CD8-positive, alpha-beta memory T cell (primary cell): Measurements from ENCODE around the gene TFCP2. TPM values are rescaled to one million over a fixed set of nuclear protein-coding genes. Genes with fewer than 3 reads are reported as not detected.

ENCODE experiments used
- CTCF ChIA-PET: fragments of 350-600 bp; sonication (Branson Sonifier 250); formaldehyde crosslinking; loops from one replicate; lab custom pipeline; 2021; ENCODE audit warnings: antibody characterized with exemption; lab: Charles Lee
- POLR2A ChIA-PET: fragments of 350-600 bp; sonication (Branson Sonifier 250); formaldehyde crosslinking; loops from one replicate; lab custom pipeline; 2021; ENCODE audit warnings: antibody characterized with exemption; lab: Charles Lee
- DNase-seq, 5 donors: peaks; one replicate each; pipeline versions ENCODE4 v3.0.0 to v3.0.0-alpha.2; 2020 to 2022; ENCODE audit warnings: mixed read lengths in 1 of 5
- H3K27ac ChIP-seq: one replicate; pipeline ENCODE4 v1.7.0; 2013; ENCODE audit warnings: low read depth, mild to moderate bottlenecking, low read length, moderate library complexity
- H3K27me3 ChIP-seq: 2 replicates; pipeline ENCODE4 v1.7.0; 2013; ENCODE audit warnings: low read length, mild to moderate bottlenecking; ENCODE audit not compliant: insufficient read depth, poor library complexity, severe bottlenecking
- H3K36me3 ChIP-seq: 2 replicates; pipeline ENCODE4 v1.7.0; 2013; ENCODE audit warnings: mild to moderate bottlenecking, low read length, moderate library complexity; ENCODE audit not compliant: insufficient read depth
- H3K4me1 ChIP-seq: 2 replicates; pipeline ENCODE4 v1.7.0; 2013; ENCODE audit warnings: mild to moderate bottlenecking, low read length, moderate library complexity; ENCODE audit not compliant: insufficient read depth
- H3K4me3 ChIP-seq: 2 replicates; pipeline ENCODE4 v1.7.0; 2013; ENCODE audit warnings: mild to moderate bottlenecking, low read length
- H3K9me3 ChIP-seq: 2 replicates; pipeline ENCODE4 v1.7.0; 2013; ENCODE audit warnings: mild to moderate bottlenecking, low read length
- H3K27ac Mint-ChIP-seq, 8 donors: one replicate each; pipeline ENCODE4 v1.8.0; 2020 to 2021; ENCODE audit warnings: mixed read lengths in 8 of 8, mild to moderate bottlenecking in 6 of 8, inconsistent platforms in 3 of 8, moderate library complexity in 3 of 8
- H3K27me3 Mint-ChIP-seq, 2 donors: one replicate each; pipeline ENCODE4 v1.8.0; 2020 to 2021; ENCODE audit warnings: mixed read lengths in 2 of 2, mild to moderate bottlenecking in 1 of 2, moderate library complexity in 1 of 2
- H3K36me3 Mint-ChIP-seq, 3 donors: one replicate each; pipeline ENCODE4 v1.8.0; 2020 to 2021; ENCODE audit warnings: mixed read lengths in 3 of 3, inconsistent platforms in 1 of 3, mild to moderate bottlenecking in 1 of 3
- H3K4me1 Mint-ChIP-seq, 3 donors: one replicate each; pipeline ENCODE4 v1.8.0; 2020 to 2021; ENCODE audit warnings: mixed read lengths in 3 of 3, inconsistent platforms in 1 of 3, mild to moderate bottlenecking in 1 of 3
- H3K4me3 Mint-ChIP-seq, 7 donors: one replicate each; pipeline ENCODE4 v1.8.0; 2020 to 2021; ENCODE audit warnings: mixed read lengths in 7 of 7, mild to moderate bottlenecking in 6 of 7, moderate library complexity in 4 of 7, inconsistent platforms in 2 of 7
- H3K9me3 Mint-ChIP-seq, 5 donors: one replicate each; pipeline ENCODE4 v1.8.0; 2020 to 2022; ENCODE audit warnings: mixed read lengths in 5 of 5, mild to moderate bottlenecking in 3 of 5, moderate library complexity in 2 of 5, inconsistent platforms in 1 of 5
- polyA plus RNA-seq: library from polyadenylated mRNA; unstranded; fragments of 300-500 nt; fragmentation: Illumina TruSeq; gene quantifications from one replicate; pipeline ENCODE4 v1.2.3, GENCODE V29; 2021
- total RNA-seq, 2 experiments: library from RNA; stranded (reverse); gene quantifications; one replicate each; pipeline ENCODE4 v1.2.3, GENCODE V29; 2021

TFCP2 gene
- total and polyA plus RNA-seq, 3 experiments from 2014 or later, result 13.9 to 41.9 (median 41.0) TPM

- Mint-ChIP-seq H3K27ac (peak overlapping the region in 4 of 8 donors; percentile 11 to 33 (median 18)), H3K4me1 (peaks cover 16 to 48% (median 32%) of the 10 kb centered on the region in 3 donors), H3K27me3 (peaks cover 0 to 2% of the 10 kb centered on the region in 2 donors), H3K4me3 (no peak overlapping the region), H3K9me3 (peaks cover 0 to 1% (median 0%) of the 10 kb centered on the region in 5 donors), H3K36me3 (peaks cover 4 to 40% (median 13%) of the 10 kb centered on the region in 3 donors)
- Histone ChIP-seq H3K27ac (no peak overlapping the region), H3K9me3 (no peaks in the 10 kb centered on the region), H3K4me1 (peaks cover 6% of the 10 kb centered on the region), H3K27me3 (no peaks in the 10 kb centered on the region), H3K4me3 (no peak overlapping the region), H3K36me3 (peaks cover 6% of the 10 kb centered on the region)
- ChIA-PET POLR2A (no interaction called here), CTCF (interaction anchor here (0.6 to 1.0 kb wide), 2 partner anchors 9 to 29 kb away, joined by 3 read pairs; no protein-coding TSS in a partner anchor)
- DNase-seq, result no peak
These were observed 96.6 kb downstream of the TFCP2 start for GRCh38 chr12:51076236-51076930.

GRCh38 chr12:51075390-51075789 is 97.5 kb downstream of the TFCP2 start:
- Mint-ChIP-seq H3K9me3 (peaks cover 0 to 1% (median 0%) of the 10 kb centered on the region in 5 donors), H3K27me3 (peaks cover 0 to 2% of the 10 kb centered on the region in 2 donors), H3K36me3 (peaks cover 4 to 45% (median 12%) of the 10 kb centered on the region in 3 donors), H3K27ac (no peak overlapping the region), H3K4me1 (peaks cover 12 to 41% (median 25%) of the 10 kb centered on the region in 3 donors), H3K4me3 (no peak overlapping the region)
- H3K27ac ChIP-seq, result no peak overlapping the region
- H3K4me3 ChIP-seq, result no peak overlapping the region
- peaks cover 6% of the 10 kb centered on the region for H3K4me1 ChIP-seq
- DNase-seq, result no peak
- no peaks in the 10 kb centered on the region for H3K27me3 ChIP-seq
- ChIA-PET POLR2A (no interaction called here), CTCF (no interaction called here)
- H3K9me3 ChIP-seq, result no peaks in the 10 kb centered on the region
- H3K36me3 ChIP-seq, result peaks cover 7% of the 10 kb centered on the region

- Mint-ChIP-seq H3K4me3 (no peak overlapping the region), H3K27me3 (peaks cover 0 to 1% of the 10 kb centered on the region in 2 donors), H3K4me1 (peaks cover 5 to 13% (median 8%) of the 10 kb centered on the region in 3 donors), H3K36me3 (peaks cover 0 to 68% (median 16%) of the 10 kb centered on the region in 3 donors), H3K27ac (no peak overlapping the region), H3K9me3 (peaks cover 0 to under 1% (median 0%) of the 10 kb centered on the region in 5 donors)
- Histone ChIP-seq H3K27me3 (no peaks in the 10 kb centered on the region), H3K4me1 (peaks cover 6% of the 10 kb centered on the region), H3K9me3 (no peaks in the 10 kb centered on the region), H3K27ac (no peak overlapping the region), H3K36me3 (peaks cover 23% of the 10 kb centered on the region), H3K4me3 (no peak overlapping the region)
- DNase-seq, result no peak
- ChIA-PET POLR2A (interaction anchor here (0.6 kb wide), 1 partner anchor 212 kb away, joined by 3 read pairs; no protein-coding TSS in a partner anchor), CTCF (interaction anchor here (0.9 kb wide), 1 partner anchor 23 kb away, joined by 3 read pairs; no protein-coding TSS in a partner anchor)
These were observed 101.3 kb downstream of the TFCP2 start for GRCh38 chr12:51071663-51072062.

GRCh38 chr12:51070004-51070403 is 102.9 kb downstream of the TFCP2 start:
- Histone ChIP-seq H3K4me3 (no peak overlapping the region), H3K27me3 (no peaks in the 10 kb centered on the region), H3K9me3 (no peaks in the 10 kb centered on the region), H3K36me3 (peaks cover 24% of the 10 kb centered on the region), H3K27ac (no peak overlapping the region), H3K4me1 (no peaks in the 10 kb centered on the region)
- peaks cover 0 to 3% (median 0%) of the 10 kb centered on the region in 3 donors for H3K4me1 Mint-ChIP-seq
- H3K27me3 Mint-ChIP-seq, result no peaks in the 10 kb centered on the region
- ChIA-PET POLR2A (interaction anchor here (0.7 kb wide), 1 partner anchor 62 kb away, joined by 7 read pairs; no protein-coding TSS in a partner anchor), CTCF (no interaction called here)
- peak overlapping the region in 3 of 8 donors; percentile 3 to 61 (median 7) for H3K27ac Mint-ChIP-seq
- H3K4me3 Mint-ChIP-seq, result no peak overlapping the region
- no peaks in the 10 kb centered on the region for H3K9me3 Mint-ChIP-seq
- DNase-seq, result no peak
- H3K36me3 Mint-ChIP-seq, result peaks cover 0 to 76% (median 16%) of the 10 kb centered on the region in 3 donors

GRCh38 chr12:51067771-51068170 is 105.2 kb downstream of the TFCP2 start:
- H3K9me3 Mint-ChIP-seq, result no peaks in the 10 kb centered on the region
- no peak overlapping the region for H3K4me3 Mint-ChIP-seq
- Histone ChIP-seq H3K27ac (no peak overlapping the region), H3K27me3 (no peaks in the 10 kb centered on the region), H3K36me3 (peaks cover 39% of the 10 kb centered on the region), H3K9me3 (no peaks in the 10 kb centered on the region), H3K4me3 (no peak overlapping the region), H3K4me1 (no peaks in the 10 kb centered on the region)
- DNase-seq, result no peak
- H3K27me3 Mint-ChIP-seq, result no peaks in the 10 kb centered on the region
- ChIA-PET CTCF (no interaction called here), POLR2A (no interaction called here)
- no peaks in the 10 kb centered on the region for H3K4me1 Mint-ChIP-seq
- peaks cover 0 to 84% (median 16%) of the 10 kb centered on the region in 3 donors for H3K36me3 Mint-ChIP-seq
- H3K27ac Mint-ChIP-seq, result peak overlapping the region in 3 of 8 donors; percentile 26 to 72 (median 60)

- Mint-ChIP-seq H3K27me3 (no peaks in the 10 kb centered on the region), H3K4me1 (no peaks in the 10 kb centered on the region), H3K9me3 (no peaks in the 10 kb centered on the region), H3K4me3 (no peak overlapping the region), H3K36me3 (peaks cover 0 to 84% (median 16%) of the 10 kb centered on the region in 3 donors), H3K27ac (peak overlapping the region in 2 of 8 donors; percentile 23 to 81)
- no peak for DNase-seq
- Histone ChIP-seq H3K36me3 (peaks cover 42% of the 10 kb centered on the region), H3K27ac (no peak overlapping the region), H3K4me3 (no peak overlapping the region), H3K27me3 (no peaks in the 10 kb centered on the region), H3K4me1 (no peaks in the 10 kb centered on the region), H3K9me3 (no peaks in the 10 kb centered on the region)
- POLR2A ChIA-PET, result no interaction called here
- CTCF ChIA-PET, result interaction anchor here (0.9 kb wide), 1 partner anchor 9 kb away, joined by 3 read pairs; no protein-coding TSS in a partner anchor
These were observed 105.7 kb downstream of the TFCP2 start for GRCh38 chr12:51067229-51067628.

GRCh38 chr12:51065530-51065929 is 107.4 kb downstream of the TFCP2 start:
- Mint-ChIP-seq H3K4me1 (no peaks in the 10 kb centered on the region), H3K4me3 (no peak overlapping the region), H3K27ac (peak overlapping the region in 1 of 8 donors; percentile 68), H3K36me3 (peaks cover 0 to 84% (median 14%) of the 10 kb centered on the region in 3 donors), H3K27me3 (no peaks in the 10 kb centered on the region), H3K9me3 (no peaks in the 10 kb centered on the region)
- Histone ChIP-seq H3K27ac (no peak overlapping the region), H3K36me3 (peaks cover 38% of the 10 kb centered on the region), H3K4me1 (no peaks in the 10 kb centered on the region), H3K9me3 (no peaks in the 10 kb centered on the region), H3K27me3 (no peaks in the 10 kb centered on the region), H3K4me3 (no peak overlapping the region)
- ChIA-PET CTCF (interaction anchor here (0.7 to 1.3 kb wide), 2 partner anchors 19 to 118 kb away, joined by 3 read pairs; no protein-coding TSS in a partner anchor), POLR2A (no interaction called here)
- no peak for DNase-seq
